ENCODE results near the gene ATPAF1. TPM values are rescaled to one million over a fixed set of nuclear protein-coding genes. Genes with fewer than 3 reads are reported as not detected.
"Not testable (repeated sequence)": the region's sequence is repeated elsewhere in the genome, so short reads cannot be mapped to it uniquely, and the experiment has no call there.

Gene ATPAF1
- total RNA-seq, 1 donor from 2014 or later: 32.2 TPM

- TF ChIP-seq CTCF (IDR thresholded peaks at IDR 0.05): no peak
- H3K4me1 ChIP-seq: no peaks in the 10 kb centered on the region
- intact Hi-C loops (cut with DNase I): no loop called here
- ATAC-seq (no peak), DNase-seq (no peak)
- no peaks in the 10 kb centered on the region for H3K9me3 ChIP-seq
- H3K4me3 ChIP-seq: no peak overlapping the region
- peaks cover 53% of the 10 kb centered on the region for H3K36me3 ChIP-seq
- no peak overlapping the region for H3K27ac ChIP-seq
- H3K27me3 ChIP-seq: no peaks in the 10 kb centered on the region
Measured at GRCh38 chr1:46657775-46658174, 10.4 kb downstream of the ATPAF1 start.

- Histone ChIP-seq H3K9me3 (no peaks in the 10 kb centered on the region), H3K4me1 (no peaks in the 10 kb centered on the region), H3K27ac (no peak overlapping the region), H3K36me3 (peaks cover 60% of the 10 kb centered on the region), H3K27me3 (no peaks in the 10 kb centered on the region), H3K4me3 (no peak overlapping the region)
- ATAC-seq (no peak), DNase-seq (no peak)
- intact Hi-C loops (cut with DNase I): no loop called here
- TF ChIP-seq CTCF (IDR thresholded peaks at IDR 0.05): no peak
Measured at GRCh38 chr1:46656643-46657042, 11.5 kb downstream of the ATPAF1 start.

- Histone ChIP-seq H3K36me3 (peaks cover 60% of the 10 kb centered on the region), H3K4me1 (no peaks in the 10 kb centered on the region), H3K27ac (no peak overlapping the region), H3K4me3 (no peak overlapping the region), H3K9me3 (no peaks in the 10 kb centered on the region), H3K27me3 (no peaks in the 10 kb centered on the region)
- DNase-seq (no peak), ATAC-seq (no peak)
- TF ChIP-seq CTCF (IDR thresholded peaks at IDR 0.05): no peak
- intact Hi-C loops (cut with DNase I): no loop called here
Measured at GRCh38 chr1:46655848-46656247, 12.3 kb downstream of the ATPAF1 start.

- H3K4me1 ChIP-seq; H3K9me3 ChIP-seq; H3K27ac ChIP-seq; H3K4me3 ChIP-seq; DNase-seq; intact Hi-C loops (cut with DNase I); ATAC-seq; H3K27me3 ChIP-seq: not testable (repeated sequence)
- H3K36me3 ChIP-seq: peaks cover 69% of the 10 kb centered on the region
Measured at GRCh38 chr1:46654698-46655097, 13.5 kb downstream of the ATPAF1 start.

GRCh38 chr1:46654012-46654411, 14.2 kb downstream of the ATPAF1 start:
- intact Hi-C loops (cut with DNase I): no loop called here
- H3K36me3 ChIP-seq: peaks cover 76% of the 10 kb centered on the region
- DNase-seq: no peak

GRCh38 chr1:46653405-46653958, 14.7 kb downstream of the ATPAF1 start:
- Histone ChIP-seq H3K27ac (no peak overlapping the region), H3K27me3 (no peaks in the 10 kb centered on the region), H3K9me3 (no peaks in the 10 kb centered on the region), H3K4me3 (no peak overlapping the region), H3K36me3 (peaks cover 79% of the 10 kb centered on the region), H3K4me1 (no peaks in the 10 kb centered on the region)
- intact Hi-C loops (cut with DNase I): no loop called here
- no peak for ATAC-seq
- no peak for TF ChIP-seq CTCF (IDR thresholded peaks at IDR 0.05)
- no peak for DNase-seq

More at GRCh38 chr1:46654012-46654411, 14.2 kb downstream of the ATPAF1 start:
- ATAC-seq: no peak
- Histone ChIP-seq H3K4me3 (no peak overlapping the region), H3K4me1 (no peaks in the 10 kb centered on the region), H3K27me3 (no peaks in the 10 kb centered on the region), H3K9me3 (no peaks in the 10 kb centered on the region), H3K27ac (no peak overlapping the region)
- no peak for TF ChIP-seq CTCF (IDR thresholded peaks at IDR 0.05)
